ENCODE measurements around the gene FGD3.
"Not testable (repeated sequence)": the region's sequence is repeated elsewhere in the genome, so short reads cannot be mapped to it uniquely, and the experiment has no call there.

FGD3 gene

DNA sequence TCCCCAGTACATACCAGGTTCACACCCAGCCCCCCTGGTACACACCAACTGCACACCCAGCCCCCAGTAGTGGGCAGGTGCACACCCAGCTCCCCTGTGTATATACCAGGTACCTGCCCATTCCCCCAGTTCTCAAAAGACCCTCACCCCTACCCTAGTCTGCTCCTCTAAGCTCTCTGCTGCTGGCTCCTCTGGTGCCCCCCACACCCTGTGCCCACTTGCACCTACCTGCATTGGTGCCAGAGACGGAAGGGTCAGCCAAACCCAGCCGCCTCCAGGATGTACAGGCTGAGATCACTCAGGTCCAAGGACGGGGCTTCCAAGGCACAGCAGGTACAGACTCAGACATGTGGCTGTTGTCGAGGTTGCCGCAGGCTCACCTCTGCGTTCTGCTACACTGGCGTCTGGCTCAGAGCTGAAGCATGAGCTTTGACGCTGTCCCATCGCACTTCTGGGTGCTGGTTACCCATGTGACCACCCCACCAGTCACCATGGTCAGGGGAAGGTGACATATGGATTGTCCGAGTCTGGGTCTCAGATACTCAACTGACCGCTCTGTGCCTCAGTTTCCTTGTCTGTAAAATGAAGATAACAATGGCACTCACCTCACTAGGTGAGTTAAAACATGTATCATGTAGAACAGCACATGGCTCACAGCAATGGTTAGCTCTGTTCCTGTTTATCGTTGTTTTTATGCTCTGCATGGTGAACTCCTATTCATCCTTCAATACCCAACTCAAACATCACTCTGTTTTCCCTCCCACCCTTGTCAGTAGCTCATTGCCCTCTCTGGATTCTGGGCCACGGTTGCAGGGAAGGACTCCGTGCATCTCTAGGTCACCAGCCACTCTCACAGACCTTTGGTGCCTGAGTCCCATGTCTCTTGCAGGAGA, 65.9 kb downstream of the FGD3 start:
- no peak for TF ChIP-seq CTCF (IDR thresholded peaks at IDR 0.05; ENCODE audit: borderline replicate concordance, control extremely low read depth, extremely low read depth, insufficient read depth, missing control alignments)
- no peak for DNase-seq (ENCODE audit: low spot score)
- in situ Hi-C loops (cut with MboI; ENCODE audit: low sequenced_read_pairs, unreplicated experiment), result no loop called here

GRCh38 chr9:93013856-93014582, 66.7 kb downstream of the FGD3 start:
- TF ChIP-seq CTCF (IDR thresholded peaks at IDR 0.05; ENCODE audit: borderline replicate concordance, control extremely low read depth, extremely low read depth, insufficient read depth, missing control alignments), result no peak
- in situ Hi-C loops (cut with MboI; ENCODE audit: low sequenced_read_pairs, unreplicated experiment), result no loop called here
- no peak for DNase-seq (ENCODE audit: low spot score)

DNA sequence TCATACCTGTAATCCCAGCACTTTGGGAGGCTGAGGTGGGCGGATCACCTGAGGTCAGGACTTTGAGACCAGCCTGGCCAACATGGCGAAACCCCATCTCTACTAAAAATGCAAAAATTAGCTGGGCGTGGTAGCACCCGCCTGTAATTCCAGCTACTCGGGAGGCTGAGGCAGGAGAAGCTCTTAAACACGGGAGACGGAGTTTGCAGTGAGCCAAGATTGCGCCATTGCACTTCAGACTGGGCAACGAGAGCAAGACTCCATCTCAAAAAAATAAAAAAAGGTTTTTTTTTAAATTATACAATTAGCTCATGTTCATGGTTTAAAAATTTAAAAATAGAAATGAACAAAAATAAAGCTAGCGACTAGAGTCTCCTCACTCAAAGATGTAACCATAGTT, 67.9 kb downstream of the FGD3 start:
- DNase-seq (ENCODE audit: low spot score); in situ Hi-C loops (cut with MboI; ENCODE audit: low sequenced_read_pairs, unreplicated experiment): not testable (repeated sequence)

DNA sequence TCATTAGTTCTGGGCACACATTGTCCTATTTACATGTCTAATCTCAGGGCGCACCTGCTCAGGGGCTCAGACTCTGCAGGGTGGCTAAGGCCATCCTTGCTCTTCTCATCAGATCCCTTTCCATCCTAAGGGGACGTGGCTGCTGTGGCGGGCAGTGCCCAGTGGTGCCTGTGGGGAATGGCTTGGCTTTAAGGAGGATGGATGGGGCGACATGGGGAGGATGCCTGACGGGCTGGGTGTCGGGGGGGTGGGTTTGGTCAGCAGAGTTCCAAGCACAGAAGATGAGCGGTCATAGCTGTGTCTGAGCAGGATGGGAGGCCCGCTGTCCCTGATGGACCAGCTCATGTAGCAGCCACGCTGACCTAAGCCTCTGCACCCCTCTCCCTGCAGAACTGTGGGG, 70.3 kb downstream of the FGD3 start:
- TF ChIP-seq CTCF (IDR thresholded peaks at IDR 0.05; ENCODE audit: borderline replicate concordance, control extremely low read depth, extremely low read depth, insufficient read depth, missing control alignments), result no peak
- DNase-seq (ENCODE audit: low spot score), result no peak
- in situ Hi-C loops (cut with MboI; ENCODE audit: low sequenced_read_pairs, unreplicated experiment), result no loop called here

DNA sequence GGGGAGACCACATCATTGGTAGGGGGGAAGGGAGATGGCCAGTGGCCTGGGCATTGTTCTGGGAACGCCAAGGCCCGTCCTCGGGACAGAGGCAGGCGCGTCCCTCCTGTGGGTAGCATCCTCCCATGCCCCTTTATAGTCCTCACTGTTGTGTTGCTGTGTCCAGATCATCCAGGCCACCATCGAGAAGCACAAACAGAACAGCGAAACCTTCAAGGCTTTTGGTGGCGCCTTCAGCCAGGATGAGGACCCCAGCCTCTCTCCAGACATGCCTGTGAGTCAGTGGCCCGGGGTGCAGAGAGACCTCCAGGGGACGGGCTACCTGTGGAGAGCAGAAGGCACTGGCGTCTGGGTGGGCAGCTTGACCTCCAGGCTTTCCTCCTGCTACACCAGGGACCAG, 72.8 kb downstream of the FGD3 start:
- TF ChIP-seq CTCF (IDR thresholded peaks at IDR 0.05; ENCODE audit: borderline replicate concordance, control extremely low read depth, extremely low read depth, insufficient read depth, missing control alignments), result no peak
- no peak for DNase-seq (ENCODE audit: low spot score)
- in situ Hi-C loops (cut with MboI; ENCODE audit: low sequenced_read_pairs, unreplicated experiment), result no loop called here

- no peak for DNase-seq (ENCODE audit: low spot score)
- in situ Hi-C loops (cut with MboI; ENCODE audit: low sequenced_read_pairs, unreplicated experiment), result no loop called here
- no peak for TF ChIP-seq CTCF (IDR thresholded peaks at IDR 0.05; ENCODE audit: borderline replicate concordance, control extremely low read depth, extremely low read depth, insufficient read depth, missing control alignments)
Observed at GRCh38 chr9:93020771-93021670, 73.7 kb downstream of the FGD3 start.

Data from GM13976 (cell line).